Kidney capillary endothelial cell (primary cell): ENCODE results near the gene SULT2B1.
"Not testable (repeated sequence)": the region's sequence is repeated elsewhere in the genome, so short reads cannot be mapped to it uniquely, and the experiment has no call there.

Source experiments
- DNase-seq: peaks from one replicate; pipeline ENCODE4 v3.0.0-alpha.2; 2018; ENCODE audit warnings: low spot score

Gene SULT2B1

DNA sequence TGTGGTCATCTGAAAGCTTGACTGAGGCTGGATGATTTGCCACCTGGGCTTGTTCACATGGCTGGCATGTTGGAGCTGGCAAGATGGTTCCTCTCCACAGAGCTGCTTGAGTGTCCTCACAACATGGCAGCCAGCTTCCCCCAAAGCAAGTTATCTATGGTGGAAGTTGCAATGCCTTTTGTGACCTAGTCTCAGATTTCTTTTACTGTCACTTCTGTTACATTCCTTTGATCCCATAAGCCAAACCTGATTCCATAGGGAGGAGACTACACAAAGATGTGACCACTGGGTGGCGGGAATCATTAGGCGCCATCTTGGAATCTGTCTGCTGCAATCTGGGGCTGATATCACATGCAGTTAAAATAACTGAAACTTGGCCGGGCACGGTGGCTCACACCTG lies 22.8 kb upstream of the SULT2B1 start:
- DNase-seq: no peak

DNA sequence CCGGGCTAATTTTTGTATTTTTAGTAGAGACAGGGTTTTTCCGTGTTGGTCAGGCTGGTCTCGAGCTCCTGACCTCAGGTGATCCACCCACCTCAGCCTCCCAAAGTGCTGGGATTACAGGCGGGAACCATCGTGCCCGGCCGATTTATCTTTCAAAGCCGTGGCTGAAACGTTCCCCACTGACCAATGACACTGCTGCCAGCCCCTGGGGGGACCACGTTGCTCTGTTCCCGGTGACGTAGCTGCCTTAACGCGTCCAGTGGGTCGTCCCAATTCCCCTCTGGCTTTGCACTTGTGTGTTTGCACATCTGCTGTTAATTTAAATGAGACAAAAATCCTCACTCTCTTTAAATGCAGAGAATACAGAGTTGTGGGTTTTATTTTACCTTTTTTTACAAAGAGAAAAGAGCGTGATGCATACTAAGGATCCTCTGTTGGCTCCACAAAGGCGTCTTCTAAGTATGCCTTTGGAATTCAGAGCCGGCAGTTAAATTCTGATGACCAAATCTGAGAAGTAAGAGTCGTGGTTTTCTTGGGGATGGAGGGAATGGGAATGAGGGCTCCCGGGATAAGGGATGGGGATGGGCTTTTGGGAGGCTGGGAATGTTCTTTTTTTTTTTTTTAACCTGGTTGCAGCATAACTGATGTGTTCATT lies 21.8 kb upstream of the SULT2B1 start:
- DNase-seq: no peak

DNA sequence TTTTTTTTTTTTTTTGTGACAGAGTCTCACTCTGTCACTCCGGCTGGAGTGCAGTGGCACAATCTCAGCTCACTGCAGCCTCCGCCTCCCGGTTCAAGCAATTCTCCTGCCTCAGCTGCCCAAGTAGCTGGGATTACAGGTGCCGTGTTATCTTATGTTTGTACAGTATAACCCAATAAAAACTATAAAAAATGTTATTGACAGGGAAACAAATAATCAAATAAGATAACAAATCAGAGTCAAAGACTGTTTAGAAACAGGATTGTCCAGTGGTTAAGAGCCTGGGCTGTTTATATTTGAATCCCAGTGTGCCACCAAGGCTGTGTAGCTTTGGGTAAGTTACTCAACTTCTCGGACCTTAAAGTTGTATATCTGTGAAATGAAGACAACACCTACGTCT lies 21.2 kb upstream of the SULT2B1 start:
- no peak for DNase-seq

DNA sequence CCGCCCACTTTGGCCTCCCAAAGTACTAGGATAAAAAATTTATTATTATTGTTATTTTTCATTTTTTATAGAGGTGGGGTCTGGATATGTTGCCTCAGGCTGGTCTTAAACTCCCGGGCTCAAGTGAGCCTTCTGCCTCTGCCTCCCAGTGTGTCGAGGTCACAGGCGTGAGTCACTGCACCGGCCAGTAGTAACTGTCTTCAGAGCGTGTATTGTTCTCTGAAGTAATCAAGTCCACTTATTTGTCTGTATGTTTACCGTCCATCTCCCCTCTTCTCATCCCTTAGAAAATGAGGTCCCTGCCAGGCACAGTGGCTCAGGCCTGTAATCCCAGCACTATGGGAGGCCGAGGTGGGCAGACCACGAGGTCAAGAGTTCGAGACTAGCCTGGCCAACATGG lies 18.2 kb upstream of the SULT2B1 start:
- DNase-seq: no peak

DNA sequence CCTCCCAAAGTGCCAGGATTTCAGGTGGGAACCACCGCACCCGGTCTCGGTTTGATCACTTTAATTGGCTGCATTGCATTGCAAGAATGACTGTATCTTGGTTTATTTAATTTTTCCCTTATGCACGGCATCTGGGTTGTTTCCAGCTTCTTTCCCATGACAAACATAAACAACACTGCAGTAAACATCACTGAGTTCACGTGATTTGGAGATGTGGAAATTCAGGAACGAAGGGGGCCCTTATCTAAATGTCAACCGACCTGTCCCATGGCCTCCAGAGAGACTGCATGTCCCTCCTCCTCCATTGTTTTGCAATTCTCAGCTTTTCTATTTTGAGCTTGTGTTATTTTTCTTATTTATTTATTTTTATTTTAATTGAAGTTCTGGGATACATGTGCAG lies 14.4 kb upstream of the SULT2B1 start:
- no peak for DNase-seq

DNA sequence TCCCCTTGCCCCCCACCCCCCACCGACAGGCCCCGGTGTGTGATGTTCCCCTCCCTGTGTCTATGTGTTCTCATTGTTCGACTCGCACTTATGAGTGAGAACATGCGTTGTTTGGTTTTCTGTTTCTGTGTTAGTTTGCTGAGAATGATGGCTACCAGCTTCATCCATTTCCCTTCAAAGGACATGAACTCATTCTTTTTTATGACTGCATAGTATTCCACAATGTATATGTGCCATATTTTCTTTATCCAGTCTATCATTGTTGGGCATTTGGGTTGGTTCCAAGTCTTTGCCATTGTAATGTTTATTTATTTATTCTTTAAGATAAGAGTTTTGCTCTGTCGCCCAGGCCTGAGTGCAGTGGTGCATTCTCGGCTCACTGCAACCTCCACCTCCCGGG lies 13.9 kb upstream of the SULT2B1 start:
- DNase-seq: not testable (repeated sequence)

DNA sequence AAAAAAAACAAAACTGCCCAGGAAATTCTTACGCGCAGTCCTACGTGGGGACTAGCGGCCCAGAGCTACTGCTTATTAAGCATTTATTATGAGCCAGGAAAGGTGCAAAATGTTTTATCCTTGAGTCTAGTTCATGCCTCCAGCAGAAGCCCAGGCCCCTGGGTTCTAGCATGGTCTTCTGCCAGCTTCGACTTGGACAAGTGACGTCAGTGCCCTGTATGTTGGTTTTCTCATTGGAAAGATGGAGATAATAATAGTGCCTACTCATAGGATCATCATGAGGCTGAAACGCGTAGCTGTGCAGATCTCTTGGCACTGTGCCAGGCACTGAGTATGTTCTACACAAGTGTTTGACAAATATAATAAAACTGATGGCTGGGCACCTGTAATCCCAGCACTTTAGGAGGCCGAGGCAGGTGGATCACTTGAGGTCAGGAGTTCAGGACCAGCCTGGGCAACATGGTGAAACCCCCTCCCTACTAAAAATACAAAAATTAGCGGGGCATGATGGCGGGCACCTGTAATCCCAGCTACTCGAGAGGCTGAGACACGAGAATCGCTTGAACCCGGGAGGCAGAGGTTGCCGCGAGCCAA lies 12.4 kb upstream of the SULT2B1 start:
- no peak for DNase-seq

DNA sequence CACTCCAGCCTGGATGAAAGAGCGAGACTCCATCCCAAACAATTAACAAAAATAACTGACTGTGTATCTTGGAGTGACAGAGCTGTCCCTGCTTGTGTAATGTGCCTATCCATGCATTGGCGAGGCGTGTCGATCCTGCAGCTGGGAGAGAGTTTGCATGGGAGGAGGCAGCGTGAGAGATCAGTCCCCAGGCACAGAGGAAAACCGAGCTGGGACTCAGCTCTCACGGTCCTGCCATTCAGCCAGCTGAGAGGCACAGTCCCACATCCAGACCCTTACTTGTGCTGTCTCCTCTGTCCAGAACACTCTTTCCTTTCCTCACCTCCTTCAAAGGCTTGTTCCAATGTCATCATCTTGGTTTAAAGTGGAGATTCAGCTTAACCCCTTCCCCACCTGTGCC lies 11.9 kb upstream of the SULT2B1 start:
- no peak for DNase-seq

DNA sequence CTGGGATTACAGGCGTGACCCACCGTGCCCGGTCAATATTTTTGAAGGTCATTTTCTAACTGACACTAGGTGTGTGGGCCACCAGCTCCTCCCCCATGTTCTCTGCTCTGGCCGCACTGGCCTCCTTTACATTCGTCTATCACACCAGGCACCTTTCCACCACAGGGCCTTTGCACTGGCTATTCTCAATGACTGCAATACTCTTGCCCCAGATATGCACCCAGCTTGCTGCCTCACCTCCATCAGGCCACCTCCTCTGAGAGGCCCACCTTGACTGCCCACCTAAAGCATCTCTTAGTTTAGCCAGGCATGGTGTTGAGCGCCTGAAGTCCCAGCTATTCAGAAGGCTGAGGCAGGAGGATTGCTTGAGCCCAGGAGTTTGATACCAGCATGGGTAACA lies 10.2 kb upstream of the SULT2B1 start:
- DNase-seq: no peak

DNA sequence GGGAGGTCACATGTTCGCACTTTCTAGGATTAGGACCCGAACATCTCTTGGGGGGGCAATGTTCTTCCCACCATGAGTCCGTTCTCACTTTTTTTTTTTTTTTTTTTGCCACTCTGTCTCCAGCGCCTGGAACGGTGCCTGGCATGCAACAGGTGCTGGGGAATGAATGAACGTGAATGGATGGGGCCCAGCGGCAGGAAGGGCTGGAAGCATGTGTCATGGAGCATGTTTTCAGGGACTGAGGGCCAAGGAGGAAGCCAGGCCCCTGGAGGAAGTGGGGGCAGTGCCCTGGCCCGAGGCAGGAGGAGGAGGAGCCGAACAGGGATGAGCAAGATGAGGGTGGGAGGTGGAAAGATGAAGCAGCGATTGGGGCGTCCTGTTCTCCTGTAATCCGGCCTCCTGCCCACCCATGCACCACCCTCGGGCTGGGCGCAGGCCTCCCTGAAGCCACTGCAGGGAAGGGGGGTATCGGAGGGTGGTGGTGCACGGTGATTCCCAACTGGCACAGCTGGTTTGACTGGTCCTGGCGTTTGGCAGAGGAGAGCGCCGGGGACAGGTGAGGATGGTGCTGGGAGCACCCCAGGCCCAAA lies 8.8 kb upstream of the SULT2B1 start:
- peak; percentile 83 for DNase-seq

DNA sequence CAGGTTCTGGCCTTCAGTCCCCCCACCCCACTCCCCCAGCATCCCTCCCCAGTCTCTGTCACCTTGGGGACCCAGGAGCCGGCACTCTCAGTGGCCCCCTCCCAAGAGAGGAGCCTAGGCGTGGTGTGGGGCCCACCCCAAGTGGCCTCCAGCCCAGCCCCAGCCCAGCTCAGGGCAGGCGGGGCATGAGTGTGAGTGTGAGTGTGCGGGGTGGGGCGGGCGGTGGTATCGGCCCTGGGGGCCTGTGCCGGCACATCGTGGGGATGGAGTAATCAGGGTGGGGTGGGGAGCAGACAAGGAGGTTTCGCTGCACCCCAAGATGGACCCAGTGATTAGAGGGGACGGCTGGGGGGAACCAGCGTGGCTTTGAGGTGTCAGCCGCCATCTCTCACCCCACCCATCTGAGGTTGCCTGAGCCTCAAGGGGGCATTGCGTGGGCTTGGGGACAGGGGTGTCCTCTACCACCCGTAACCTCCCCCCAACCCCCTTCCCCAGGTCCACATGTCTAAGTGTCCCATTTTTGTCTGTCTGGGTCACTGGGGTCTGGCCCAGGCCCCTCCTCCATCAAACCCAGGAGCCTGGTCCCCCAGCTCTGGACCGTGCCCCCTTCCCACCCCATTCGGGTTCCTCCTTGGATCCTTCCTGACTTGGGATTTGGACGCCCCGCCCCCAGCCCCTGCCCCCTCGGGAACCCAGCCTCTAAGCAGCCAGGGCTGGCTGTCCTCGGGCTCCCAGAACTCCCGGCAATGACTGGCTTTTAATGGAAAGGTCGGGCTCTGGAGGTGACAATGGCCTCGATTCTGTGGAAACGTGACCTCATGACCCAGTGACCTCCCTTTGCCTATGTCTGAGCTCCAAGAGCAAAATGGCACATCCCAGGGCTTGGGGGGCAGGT lies 6.9 kb upstream of the SULT2B1 start:
- DNase-seq: no peak

DNA sequence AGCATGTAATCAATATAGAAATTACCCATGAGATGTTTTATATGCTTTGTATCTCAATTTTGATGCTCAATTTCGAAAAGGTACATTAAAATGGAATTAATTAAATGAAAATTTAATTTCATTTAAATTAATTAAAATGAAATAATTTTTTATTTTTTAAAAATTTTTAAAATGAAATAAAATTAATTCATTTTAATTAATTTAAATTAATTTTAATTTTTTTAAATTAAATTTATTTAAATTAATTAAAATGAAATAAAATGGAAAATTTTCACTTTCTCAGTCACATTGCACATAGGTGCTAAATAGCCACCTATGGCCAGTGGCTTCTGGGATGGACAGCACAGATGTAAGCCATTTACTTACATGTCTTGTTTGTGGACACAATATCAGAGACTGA lies 4.2 kb upstream of the SULT2B1 start:
- no peak for DNase-seq

DNA sequence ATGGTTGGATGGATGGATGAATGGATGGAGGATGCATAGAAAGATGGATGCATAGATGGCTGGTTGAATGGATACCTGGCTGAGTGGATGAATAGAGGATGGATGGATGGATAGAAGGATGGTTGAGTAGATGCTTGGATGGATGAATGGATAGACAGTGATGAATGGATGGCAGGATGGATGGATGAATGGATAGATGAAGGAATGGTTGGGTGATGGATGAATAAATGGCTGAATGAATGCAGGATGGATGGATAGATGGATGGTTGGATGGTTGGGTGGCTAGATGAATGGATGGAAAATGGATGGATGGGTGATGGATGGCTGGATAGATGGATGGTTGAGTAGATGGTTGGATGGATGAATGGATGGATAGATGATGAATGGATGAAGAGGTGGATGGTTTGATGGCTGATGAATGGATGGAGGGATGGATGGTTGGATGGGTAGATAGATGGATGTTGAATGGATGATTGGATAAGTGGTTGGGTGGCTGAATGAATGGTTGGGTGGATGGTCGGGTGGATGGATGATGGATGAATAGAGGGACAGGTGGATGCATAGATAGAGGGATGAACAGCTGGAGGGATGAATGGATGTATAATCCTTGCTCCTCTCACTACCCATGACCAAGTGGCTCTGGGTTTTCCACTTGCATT lies 3.6 kb upstream of the SULT2B1 start:
- DNase-seq: no peak

DNA sequence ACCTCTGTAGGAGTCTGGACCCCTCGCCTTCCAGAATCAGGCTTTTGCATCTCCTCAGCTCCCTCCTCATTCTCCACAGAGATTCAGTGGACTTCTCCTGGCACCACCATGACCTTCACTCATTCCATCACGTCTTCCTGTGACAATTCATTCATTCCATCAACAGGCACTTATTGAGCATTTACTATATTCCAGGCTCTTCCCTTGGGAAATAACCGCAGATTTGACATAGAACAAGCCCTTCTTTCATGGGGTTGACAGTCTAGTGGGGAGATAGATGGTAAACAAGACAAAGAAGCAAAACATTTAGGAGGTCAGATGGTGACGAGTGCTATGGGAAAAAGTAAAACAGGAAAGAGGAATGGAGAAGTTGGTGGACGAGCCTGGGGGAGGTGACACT lies 2.6 kb upstream of the SULT2B1 start:
- DNase-seq: no peak

DNA sequence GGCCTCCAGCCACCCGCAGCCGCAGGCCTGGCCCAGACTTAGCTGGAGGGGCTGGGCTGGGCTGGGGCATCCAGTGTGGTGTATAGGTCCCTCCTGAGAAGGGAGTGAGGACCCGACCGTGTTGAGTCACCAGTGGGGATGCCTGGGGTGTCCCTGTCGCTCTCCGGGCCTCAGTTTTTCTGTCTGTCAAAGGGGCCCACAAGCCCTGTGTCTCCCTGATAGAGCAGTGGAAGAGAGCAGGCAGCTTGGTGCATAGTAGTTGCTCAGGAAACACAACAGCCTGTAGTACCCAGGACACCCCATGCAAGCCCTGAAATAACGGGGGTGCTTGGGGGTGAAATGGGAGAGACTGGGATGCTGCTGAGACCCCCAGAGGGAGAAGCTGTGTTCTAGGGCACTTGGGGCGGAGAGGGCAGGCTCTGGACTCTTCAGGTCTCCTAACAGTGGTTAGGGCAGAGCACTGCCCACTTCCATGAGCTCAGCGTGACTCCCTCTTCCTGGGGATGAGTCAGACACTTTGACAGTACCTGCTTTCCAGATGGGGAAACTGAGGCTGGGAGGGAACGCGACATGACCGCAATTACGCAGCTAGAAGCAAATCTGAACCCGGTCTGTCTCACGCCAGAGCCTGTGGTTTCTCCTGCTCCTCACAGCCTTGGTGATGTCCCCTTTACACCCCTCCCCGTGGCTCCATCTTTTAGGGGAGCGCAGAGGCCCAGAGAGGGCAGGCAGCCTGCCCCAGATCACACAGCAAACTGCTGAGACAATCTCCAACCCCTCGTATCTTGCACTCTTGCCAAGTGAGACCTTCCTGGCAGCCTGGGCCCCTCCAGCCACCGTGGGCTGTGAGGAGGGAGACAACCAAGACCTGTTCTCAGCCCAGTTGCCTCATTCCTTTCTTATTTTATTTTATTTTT lies 692 bp downstream of the SULT2B1 start:
- no peak for DNase-seq

DNA sequence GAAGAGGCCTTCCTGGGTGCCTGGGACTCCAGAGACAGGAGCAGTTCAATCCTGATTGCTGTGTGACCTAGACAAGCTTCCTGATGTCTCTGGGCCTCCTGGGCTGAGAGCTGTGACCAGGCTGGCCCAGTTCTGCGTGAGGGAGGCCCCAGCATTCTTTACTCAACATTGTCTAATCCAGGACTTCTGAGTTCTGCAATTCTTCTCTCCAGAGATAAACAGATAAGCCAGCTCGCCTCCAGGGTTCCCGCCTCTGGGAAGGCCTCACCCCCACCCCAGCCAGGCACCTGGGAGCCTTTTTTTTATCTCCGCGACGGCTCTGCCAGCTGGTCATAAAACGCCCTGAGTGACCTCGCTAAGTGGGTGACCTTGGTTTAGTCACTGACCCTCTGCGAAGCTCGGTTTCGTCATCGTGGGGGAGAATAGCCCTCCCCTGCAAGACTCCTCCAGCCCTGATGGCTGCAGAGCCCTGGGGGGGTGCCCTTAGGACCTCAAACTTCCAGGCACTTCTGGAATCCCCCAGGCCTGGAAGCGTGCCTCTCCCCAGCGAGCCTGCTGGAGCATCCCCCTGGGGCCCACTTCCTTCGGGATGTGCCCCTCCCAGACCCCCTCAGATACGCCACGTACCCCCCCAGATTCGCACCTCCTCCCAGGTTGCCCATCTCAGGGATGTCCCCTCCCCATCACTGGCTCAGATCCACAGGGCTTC lies 1.9 kb downstream of the SULT2B1 start:
- DNase-seq: no peak

DNA sequence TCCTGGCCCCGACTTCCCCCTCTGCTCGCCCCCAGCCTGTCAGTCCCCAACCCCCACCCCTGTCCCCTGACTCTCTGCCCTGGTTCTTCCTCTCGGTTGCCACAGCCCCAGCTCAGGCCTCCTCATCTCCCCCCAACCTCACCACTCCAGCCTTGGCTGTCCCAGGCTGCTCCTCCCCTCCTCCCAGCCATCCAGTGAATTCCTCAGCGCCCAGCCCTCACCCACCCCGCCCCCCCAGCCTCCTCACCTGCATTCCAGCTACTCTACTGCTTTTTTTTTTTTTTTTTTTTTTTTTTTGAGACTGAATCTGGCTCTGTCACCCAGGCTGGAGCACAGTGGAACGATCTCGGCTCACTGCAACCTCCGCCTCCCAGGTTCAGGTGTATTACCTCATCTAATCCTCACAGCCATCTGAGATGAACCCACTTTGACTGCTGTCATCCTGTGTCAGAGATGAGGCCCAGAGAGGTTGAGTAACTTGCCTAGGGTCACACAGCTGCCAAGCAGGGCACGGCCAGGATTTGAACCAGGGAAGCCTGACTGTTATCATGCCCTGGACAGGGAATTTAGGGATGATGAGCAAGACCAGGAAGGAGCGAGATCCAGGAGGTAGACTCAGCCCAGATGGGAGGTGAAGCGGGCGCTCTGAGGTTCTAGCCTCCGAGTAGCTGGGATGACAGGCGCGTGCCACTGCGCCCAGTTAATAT lies 2.6 kb downstream of the SULT2B1 start:
- DNase-seq: no peak

DNA sequence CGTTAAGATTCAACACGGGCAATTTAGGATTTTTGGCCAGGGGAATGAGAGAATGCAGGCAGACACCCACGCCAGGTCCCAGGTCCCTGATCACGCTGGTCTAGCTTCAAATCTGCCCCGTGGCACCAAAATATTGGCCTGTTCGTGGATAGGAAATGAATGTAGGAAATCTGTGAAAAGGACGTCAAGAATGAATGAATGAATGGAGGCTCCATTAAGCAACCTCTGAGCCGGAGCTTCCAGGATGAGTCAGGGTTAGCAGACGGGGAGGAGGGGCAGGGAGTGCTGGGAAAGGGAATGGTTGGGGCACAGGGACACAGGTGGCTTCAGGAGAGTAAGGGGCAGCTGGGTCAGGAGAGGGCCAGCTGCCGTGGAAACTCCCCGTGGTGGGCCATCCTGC lies 4.2 kb downstream of the SULT2B1 start:
- DNase-seq: peak; percentile 52

DNA sequence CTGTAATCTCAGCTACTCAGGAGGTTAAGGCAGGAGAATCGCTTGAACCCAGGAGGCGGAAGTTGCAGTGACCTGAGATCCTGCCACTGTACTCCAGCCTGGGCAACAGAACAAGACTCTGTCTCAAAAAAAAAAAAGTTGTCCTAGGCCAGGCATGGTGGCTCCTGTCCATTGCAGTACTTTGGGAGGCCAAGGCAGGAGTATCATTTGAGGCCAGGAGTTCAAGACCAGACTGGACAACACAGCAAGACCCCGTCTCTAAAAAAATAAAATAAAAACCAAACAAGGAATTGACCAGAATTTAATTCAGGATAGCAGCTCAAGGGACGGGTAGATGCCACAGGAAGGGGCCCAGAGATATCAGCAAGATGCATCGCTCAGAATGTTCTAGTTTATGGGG lies 4.9 kb downstream of the SULT2B1 start:
- no peak for DNase-seq
